PC-9 (cell line): ENCODE data around the gene ENTHD1. TPM values are rescaled to one million over a fixed set of nuclear protein-coding genes. Genes with fewer than 3 reads are reported as not detected.

ENCODE experiments used
- BruUV-seq: library from RNA; stranded (reverse); fragments of 400-500 nt; replicated peaks from 2 replicates; lab custom pipeline; 2021; lab: Mats Ljungman, UMichigan
- CTCF ChIA-PET: fragments of 300-600 bp; sonication (Branson Sonifier 250); formaldehyde crosslinking; loops from one replicate; lab custom pipeline; 2022; ENCODE audit warnings: antibody characterized with exemption; lab: Charles Lee
- POLR2A ChIA-PET: fragments of 300-600 bp; sonication (Branson Sonifier 250); formaldehyde crosslinking; loops from one replicate; lab custom pipeline; 2022; ENCODE audit warnings: antibody characterized with exemption; ENCODE audit not compliant: unreplicated experiment; lab: Charles Lee
- DNase-seq, 2 experiments: peaks; one replicate each; pipeline versions ENCODE4 v3.0.0 to v3.0.0-alpha.2; 2015 to 2022; ENCODE audit warnings: mixed read lengths in 1 of 2
- H2AFZ ChIP-seq: fragments of 200-600 bp; sonication (generic); 2 replicates; pipeline ENCODE4 v1.8.1; 2017; ENCODE audit warnings: antibody characterized with exemption
- H3F3A ChIP-seq: fragments of 200-600 bp; sonication (generic); 2 replicates; pipeline ENCODE4 v1.8.1; 2017; ENCODE audit warnings: antibody characterized with exemption, mild to moderate bottlenecking, low read depth; ENCODE audit not compliant: insufficient read depth
- H3K27ac ChIP-seq: fragments of 200-600 bp; sonication (generic); 2 replicates; pipeline ENCODE4 v1.6.1; 2016; ENCODE audit warnings: mixed run types
- H3K27me3 ChIP-seq: fragments of 200-600 bp; sonication (generic); 2 replicates; pipeline ENCODE4 v1.6.1; 2016; ENCODE audit warnings: low read depth, mixed run types; ENCODE audit not compliant: insufficient read depth
- H3K36me3 ChIP-seq: fragments of 200-600 bp; sonication (generic); 2 replicates; pipeline ENCODE4 v1.6.1; 2016; ENCODE audit warnings: low read depth, mixed run types
- H3K4me1 ChIP-seq: fragments of 200-600 bp; sonication (generic); replicated peaks from 2 replicates; pipeline ENCODE4 v1.6.1; 2016; ENCODE audit warnings: mixed run types; ENCODE audit not compliant: insufficient read depth
- H3K4me2 ChIP-seq: fragments of 200-600 bp; sonication (generic); 2 replicates; pipeline ENCODE4 v1.6.1; 2017; ENCODE audit warnings: mixed run types
- H3K4me3 ChIP-seq: fragments of 200-600 bp; sonication (generic); 2 replicates; pipeline ENCODE4 v1.6.1; 2016; ENCODE audit warnings: mixed run types
- H3K79me2 ChIP-seq: fragments of 200-600 bp; sonication (generic); 2 replicates; pipeline ENCODE4 v1.6.1; 2017; ENCODE audit warnings: low read depth, mixed run types
- H3K9me2 ChIP-seq: fragments of 200-600 bp; sonication (generic); 2 replicates; pipeline ENCODE4 v1.8.1; 2017; ENCODE audit warnings: mild to moderate bottlenecking; ENCODE audit not compliant: insufficient read depth
- H3K9me3 ChIP-seq: fragments of 200-600 bp; sonication (generic); 2 replicates; pipeline ENCODE4 v1.8.1; 2016; ENCODE audit warnings: low read depth; ENCODE audit not compliant: insufficient read depth
- H4K20me1 ChIP-seq: fragments of 200-600 bp; sonication (generic); 2 replicates; pipeline ENCODE4 v1.8.1; 2017; ENCODE audit not compliant: insufficient read depth
- CTCF ChIP-seq: fragments of 200-600 bp; sonication (generic); conservative IDR thresholded peaks from 2 replicates; pipeline ENCODE4 v1.6.1; 2017; ENCODE audit warnings: mixed run types, antibody characterized with exemption, mild to moderate bottlenecking, moderate library complexity
- EZH2 ChIP-seq: fragments of 200-600 bp; sonication (generic); IDR thresholded peaks from 2 replicates; pipeline ENCODE4 v1.8.0; 2017; ENCODE audit warnings: antibody characterized with exemption, low read depth
- intact Hi-C: fragments of 100-400 bp; cut with micrococcal nuclease; formaldehyde crosslinking; loops from one replicate; pipeline ENCODE4 v1.10.0; 2022; ENCODE audit not compliant: unreplicated experiment
- total RNA-seq: library from RNA; stranded (reverse); gene quantifications from 2 replicates; pipeline ENCODE4 v1.2.3, GENCODE V29; 2021

The ENTHD1 gene
- total RNA-seq, 1 experiment from 2014 or later, result not detected

- TF ChIP-seq EZH2 (no peak), CTCF (no peak)
- POLR2A ChIA-PET, result no interaction called here
- no peak overlapping the region for H3K4me3 ChIP-seq
- H3K79me2 ChIP-seq, result no peaks in the 10 kb centered on the region
- CTCF ChIA-PET, result no interaction called here
- DNase-seq, result peak in 1 of 2 experiments; percentile 64
- intact Hi-C loops, result no loop called here
- H3K9me3 ChIP-seq, result no peaks in the 10 kb centered on the region
- H3F3A ChIP-seq, result no peaks in the 10 kb centered on the region
- H2AFZ ChIP-seq, result no peak overlapping the region
- H4K20me1 ChIP-seq, result no peaks in the 10 kb centered on the region
- H3K9me2 ChIP-seq, result no peaks in the 10 kb centered on the region
- no peak overlapping the region for H3K4me2 ChIP-seq
- peaks cover under 1% of the 10 kb centered on the region; the same call in 1 of the 2 replicates for H3K4me1 ChIP-seq
- no peak overlapping the region for H3K27ac ChIP-seq
- no TSS peak for BruUV-seq
- H3K27me3 ChIP-seq, result peaks cover 36% of the 10 kb centered on the region
- no peaks in the 10 kb centered on the region for H3K36me3 ChIP-seq
These were observed 78.7 kb downstream of the ENTHD1 start for GRCh38 chr22:39814899-39815298.

- Histone ChIP-seq H3K27ac (no peak overlapping the region), H2AFZ (no peak overlapping the region), H3F3A (no peaks in the 10 kb centered on the region), H3K9me3 (no peaks in the 10 kb centered on the region), H3K9me2 (no peaks in the 10 kb centered on the region), H3K79me2 (no peaks in the 10 kb centered on the region), H3K4me1 (no peaks in the 10 kb centered on the region), H3K36me3 (no peaks in the 10 kb centered on the region), H3K4me2 (no peak overlapping the region), H3K27me3 (peaks cover 73% of the 10 kb centered on the region), H3K4me3 (no peak overlapping the region), H4K20me1 (no peaks in the 10 kb centered on the region)
- TF ChIP-seq EZH2, result no peak
- TF ChIP-seq CTCF, result no peak
- ChIA-PET CTCF (no interaction called here), POLR2A (no interaction called here)
- intact Hi-C loops, result no loop called here
- no peak for DNase-seq
- BruUV-seq, result no TSS peak
These were observed 83.6 kb downstream of the ENTHD1 start for GRCh38 chr22:39809772-39810557.

- BruUV-seq, result no TSS peak
- TF ChIP-seq EZH2 (no peak), CTCF (peak; percentile 72)
- no peaks in the 10 kb centered on the region for H3K9me3 ChIP-seq
- no peak overlapping the region for H3K27ac ChIP-seq
- no peak overlapping the region for H3K4me3 ChIP-seq
- ChIA-PET POLR2A (no interaction called here), CTCF (no interaction called here)
- peak in 1 of 2 experiments; percentile 10 for DNase-seq
- no peaks in the 10 kb centered on the region for H3K9me2 ChIP-seq
- no peak overlapping the region for H3K4me2 ChIP-seq
- H4K20me1 ChIP-seq, result no peaks in the 10 kb centered on the region
- H3K27me3 ChIP-seq, result peaks cover 75% of the 10 kb centered on the region
- H3K79me2 ChIP-seq, result no peaks in the 10 kb centered on the region
- H3K4me1 ChIP-seq, result no peaks in the 10 kb centered on the region
- no peaks in the 10 kb centered on the region for H3K36me3 ChIP-seq
- intact Hi-C loops, result no loop called here
- no peak overlapping the region for H2AFZ ChIP-seq
- no peaks in the 10 kb centered on the region for H3F3A ChIP-seq
These were observed 85.5 kb downstream of the ENTHD1 start for GRCh38 chr22:39808081-39808480.
